ENCODE measurements around the gene SDSL.

The SDSL gene

DNA sequence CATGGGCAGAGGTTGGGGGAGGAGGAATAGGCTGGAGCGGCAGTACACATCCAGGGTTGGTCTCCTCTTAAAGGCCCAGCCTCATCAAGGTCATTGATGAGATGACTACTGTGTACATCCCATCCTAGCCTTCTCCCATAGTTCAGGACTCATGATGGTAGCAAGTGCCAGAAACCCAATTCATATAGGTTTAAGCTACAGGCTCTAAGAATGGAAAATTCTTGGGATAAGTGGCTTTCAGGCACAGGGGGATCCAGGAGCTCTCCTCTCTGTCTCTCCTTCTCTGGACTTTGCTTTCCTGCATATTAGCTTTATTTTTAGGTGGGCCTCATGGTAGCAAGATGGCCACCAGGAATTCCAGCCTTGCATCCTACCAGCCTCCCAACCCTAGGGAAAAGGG, 6.3 kb downstream of the SDSL start:
- TF ChIP-seq, protein P1, sequence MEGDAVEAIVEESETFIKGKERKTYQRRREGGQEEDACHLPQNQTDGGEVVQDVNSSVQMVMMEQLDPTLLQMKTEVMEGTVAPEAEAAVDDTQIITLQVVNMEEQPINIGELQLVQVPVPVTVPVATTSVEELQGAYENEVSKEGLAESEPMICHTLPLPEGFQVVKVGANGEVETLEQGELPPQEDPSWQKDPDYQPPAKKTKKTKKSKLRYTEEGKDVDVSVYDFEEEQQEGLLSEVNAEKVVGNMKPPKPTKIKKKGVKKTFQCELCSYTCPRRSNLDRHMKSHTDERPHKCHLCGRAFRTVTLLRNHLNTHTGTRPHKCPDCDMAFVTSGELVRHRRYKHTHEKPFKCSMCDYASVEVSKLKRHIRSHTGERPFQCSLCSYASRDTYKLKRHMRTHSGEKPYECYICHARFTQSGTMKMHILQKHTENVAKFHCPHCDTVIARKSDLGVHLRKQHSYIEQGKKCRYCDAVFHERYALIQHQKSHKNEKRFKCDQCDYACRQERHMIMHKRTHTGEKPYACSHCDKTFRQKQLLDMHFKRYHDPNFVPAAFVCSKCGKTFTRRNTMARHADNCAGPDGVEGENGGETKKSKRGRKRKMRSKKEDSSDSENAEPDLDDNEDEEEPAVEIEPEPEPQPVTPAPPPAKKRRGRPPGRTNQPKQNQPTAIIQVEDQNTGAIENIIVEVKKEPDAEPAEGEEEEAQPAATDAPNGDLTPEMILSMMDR (IDR thresholded peaks at IDR 0.05), result no peak

DNA sequence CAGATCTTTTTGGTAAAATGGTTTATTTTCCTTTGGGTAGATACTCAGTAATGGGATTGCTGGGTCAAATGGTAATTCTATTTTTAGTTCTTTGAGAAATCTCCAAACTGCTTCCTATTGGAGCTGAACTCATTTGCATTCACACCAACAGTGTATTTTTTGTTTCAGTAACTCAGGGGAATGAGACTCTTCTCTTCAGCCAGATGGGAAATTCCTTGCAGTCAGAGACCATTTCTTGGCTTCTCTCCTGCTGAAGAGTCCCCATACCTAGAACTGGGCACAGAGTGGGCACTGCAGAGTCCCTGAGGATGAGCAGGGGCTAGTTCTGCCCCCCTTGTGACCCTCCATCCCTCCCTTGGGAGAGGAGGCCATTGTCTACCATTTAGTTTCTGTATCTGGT, 10.8 kb downstream of the SDSL start:
- Histone ChIP-seq H3K4me3 (no peak overlapping the region), H3K27ac (no peak overlapping the region)
- no peak for DNase-seq (ENCODE audit: low spot score)
- TF ChIP-seq, protein P1 (IDR thresholded peaks at IDR 0.05), result no peak

More for the DNA sequence above, 6.3 kb downstream of the SDSL start:
- DNase-seq (ENCODE audit: low spot score), result no peak
- no peak overlapping the region for H3K27ac ChIP-seq
- no peak overlapping the region for H3K4me3 ChIP-seq

DNA sequence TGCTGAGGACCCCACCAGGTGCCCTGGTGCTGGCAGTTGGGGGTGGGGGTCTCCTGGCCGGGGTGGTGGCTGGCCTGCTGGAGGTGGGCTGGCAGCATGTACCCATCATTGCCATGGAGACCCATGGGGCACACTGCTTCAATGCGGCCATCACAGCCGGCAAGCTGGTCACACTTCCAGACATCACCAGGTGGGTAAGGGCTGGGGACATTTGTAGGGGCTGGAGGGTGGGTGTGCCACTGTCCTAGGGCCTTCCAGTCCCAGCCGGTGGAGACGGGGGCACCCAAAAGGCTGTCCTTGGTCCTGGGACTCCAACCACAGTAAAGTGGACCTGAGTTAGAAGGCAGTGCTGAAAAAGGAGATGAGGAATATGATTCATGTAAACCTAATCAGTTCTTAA, 13.2 kb downstream of the SDSL start:
- no peak for DNase-seq (ENCODE audit: low spot score)
- TF ChIP-seq, protein P1 (IDR thresholded peaks at IDR 0.05), result no peak
- Histone ChIP-seq H3K4me3 (no peak overlapping the region), H3K27ac (no peak overlapping the region)

DNA sequence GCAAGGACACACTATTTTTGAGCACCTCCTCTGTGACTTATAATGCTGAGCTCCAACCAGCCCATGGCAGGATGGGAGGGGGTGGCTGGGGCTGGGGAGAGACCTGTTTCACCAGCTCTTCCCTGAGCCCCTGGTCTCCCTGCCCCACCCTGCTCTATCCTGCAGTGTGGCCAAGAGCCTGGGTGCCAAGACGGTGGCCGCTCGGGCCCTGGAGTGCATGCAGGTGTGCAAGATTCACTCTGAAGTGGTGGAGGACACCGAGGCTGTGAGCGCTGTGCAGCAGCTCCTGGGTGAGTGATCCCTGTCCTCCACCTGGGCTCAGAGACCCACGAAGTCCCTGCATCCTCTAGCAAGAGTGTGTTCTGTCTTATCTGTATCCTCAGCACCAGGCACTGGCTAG, 14.4 kb downstream of the SDSL start:
- H3K27ac ChIP-seq, result no peak overlapping the region
- no peak for DNase-seq (ENCODE audit: low spot score)
- H3K4me3 ChIP-seq, result no peak overlapping the region
- TF ChIP-seq, protein P1 (IDR thresholded peaks at IDR 0.05), result no peak

DNA sequence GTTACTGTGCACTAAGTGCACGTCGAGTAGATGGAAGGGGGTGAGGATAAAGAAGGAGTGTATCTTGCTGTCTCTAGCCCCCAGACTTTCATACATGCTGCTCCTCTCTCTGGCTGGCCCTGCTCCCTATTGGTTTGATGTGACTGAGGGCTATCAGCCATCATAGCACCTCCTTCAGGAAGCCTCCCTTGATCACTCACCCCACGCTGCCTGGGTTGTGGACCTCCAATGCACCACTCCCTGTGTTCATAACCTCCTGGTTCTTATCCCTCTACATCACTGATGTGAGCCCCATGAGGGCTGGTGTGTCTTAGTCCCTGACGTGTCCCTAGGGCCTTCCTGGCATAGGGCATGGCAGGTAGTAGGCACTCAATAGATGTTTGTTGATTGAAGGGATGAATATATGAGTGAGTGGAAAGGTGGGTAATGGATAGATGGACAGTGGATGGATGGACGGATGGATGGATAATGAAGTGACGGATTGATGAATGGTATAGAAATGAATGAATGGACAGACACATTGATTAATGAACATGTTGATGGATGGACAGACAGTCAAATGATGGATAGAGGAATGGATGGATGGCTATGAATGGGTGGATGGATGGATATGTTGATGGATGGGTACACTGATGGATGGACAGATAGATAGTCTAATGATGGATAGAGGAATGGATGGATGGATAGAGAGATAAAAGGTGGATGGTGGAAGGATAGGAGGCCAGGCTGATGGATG, 15.0 kb downstream of the SDSL start:
- H3K27ac ChIP-seq, result no peak overlapping the region
- TF ChIP-seq, protein P1 (IDR thresholded peaks at IDR 0.05), result no peak
- H3K4me3 ChIP-seq, result no peak overlapping the region
- DNase-seq (ENCODE audit: low spot score), result no peak

DNA sequence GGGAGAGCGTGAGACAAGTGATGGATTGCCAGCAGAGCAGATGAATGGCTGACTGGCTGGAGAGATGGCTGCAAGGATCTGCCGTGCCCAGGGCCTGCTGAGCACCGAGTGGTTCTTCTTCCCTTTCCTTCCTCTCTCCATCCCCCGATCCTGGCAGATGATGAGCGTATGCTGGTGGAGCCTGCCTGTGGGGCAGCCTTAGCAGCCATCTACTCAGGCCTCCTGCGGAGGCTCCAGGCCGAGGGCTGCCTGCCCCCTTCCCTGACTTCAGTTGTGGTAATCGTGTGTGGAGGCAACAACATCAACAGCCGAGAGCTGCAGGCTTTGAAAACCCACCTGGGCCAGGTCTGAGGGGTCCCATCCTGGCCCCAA, 15.5 kb downstream of the SDSL start:
- no peak for DNase-seq (ENCODE audit: low spot score)
- Histone ChIP-seq H3K27ac (no peak overlapping the region), H3K4me3 (no peak overlapping the region)
- TF ChIP-seq, protein P1 (IDR thresholded peaks at IDR 0.05), result no peak

DNA sequence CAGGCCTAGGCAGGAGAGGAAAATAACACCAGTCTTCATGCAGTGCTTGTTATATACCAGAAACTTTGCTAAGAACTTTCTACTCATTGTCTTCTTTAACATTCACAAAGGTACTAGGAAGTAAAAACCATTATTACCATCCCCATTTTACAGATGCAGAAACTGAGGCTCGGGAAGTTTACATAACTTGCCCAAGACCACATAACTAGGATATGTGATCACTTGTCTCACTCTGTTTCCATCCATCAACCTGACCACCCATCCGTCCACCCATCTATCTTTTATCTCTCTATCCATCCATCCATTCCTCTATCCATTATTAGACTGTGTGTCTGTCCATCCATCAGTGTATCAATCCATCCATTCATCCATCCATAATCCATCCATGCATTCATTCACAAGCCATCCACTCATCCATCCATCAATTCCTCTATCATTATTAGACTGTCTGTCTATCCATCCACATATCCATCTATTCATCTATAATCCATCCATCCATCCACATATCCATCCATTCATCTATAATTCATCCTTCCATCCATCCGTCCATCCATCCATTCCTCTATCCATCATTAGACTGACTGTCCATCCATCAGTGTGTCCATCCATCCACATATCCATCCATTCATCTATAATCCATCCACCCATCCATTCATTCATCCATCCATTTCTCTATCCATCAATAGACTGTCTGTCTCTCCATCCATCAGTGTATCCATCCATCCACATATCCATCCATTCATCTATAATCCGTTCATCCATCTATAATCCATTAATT, 16.5 kb downstream of the SDSL start:
- no peak for DNase-seq (ENCODE audit: low spot score)
- Histone ChIP-seq H3K4me3 (no peak overlapping the region), H3K27ac (no peak overlapping the region)
- TF ChIP-seq, protein P1 (IDR thresholded peaks at IDR 0.05), result no peak
